ENCODE results near the gene ST3GAL2. TPM values are rescaled to one million over a fixed set of nuclear protein-coding genes. Genes with fewer than 3 reads are reported as not detected.

ST3GAL2 gene
- total RNA-seq, 1 experiment from 2014 or later, result 45.9 TPM

GRCh38 chr16:70392606-70393005 is 46.3 kb downstream of the ST3GAL2 start:
- no peak overlapping the region for H2AFZ ChIP-seq (ENCODE audit: low read length)
- H3K36me3 Mint-ChIP-seq (ENCODE audit: insufficient read depth in 1 of 3, low read depth in 3 of 3), result peaks cover 15 to 43% (median 35%) of the 10 kb centered on the region in 3 experiments; a peak in 6 of 7 replicates
- no peak overlapping the region for H4K8ac ChIP-seq (replicated peaks; ENCODE audit: insufficient read length, low read depth, low read length)
- no peak overlapping the region for H2BK120ac ChIP-seq (ENCODE audit: low read depth, low read length, poor library complexity, severe bottlenecking)
- H2BK15ac ChIP-seq (ENCODE audit: low read depth, low read length), result no peak overlapping the region
- no peaks in the 10 kb centered on the region for H3K4me1 ChIP-seq (ENCODE audit: insufficient read depth, low read length)
- no peak overlapping the region for H2BK12ac ChIP-seq (ENCODE audit: insufficient read length, low read depth, low read length)
- no CpG with 5 or more reads among the region's 4 CpGs for WGBS (ENCODE audit: extremely low coverage, insufficient read length, low lambda C conversion rate)
- peak overlapping the region in 1 of 3 experiments; percentile 57; a peak in 2 of 7 replicates for H3K27ac Mint-ChIP-seq
- no peak overlapping the region for H3K9ac ChIP-seq (ENCODE audit: extremely low read depth, insufficient read length, low read length)
- no peak overlapping the region for H4K5ac ChIP-seq (ENCODE audit: insufficient read length, low read depth, low read length)
- no peaks in the 10 kb centered on the region for H3K9me3 Mint-ChIP-seq
- H3K4me3 Mint-ChIP-seq, result no peak overlapping the region
- no peak overlapping the region for H3K4me2 ChIP-seq (ENCODE audit: insufficient read depth, insufficient read length, low read length)
- H3T11ph ChIP-seq (ENCODE audit: low read length), result no peak overlapping the region
- H2BK20ac ChIP-seq (ENCODE audit: low read depth, low read length, poor library complexity, severe bottlenecking), result no peak overlapping the region
- TF ChIP-seq, protein P1, sequence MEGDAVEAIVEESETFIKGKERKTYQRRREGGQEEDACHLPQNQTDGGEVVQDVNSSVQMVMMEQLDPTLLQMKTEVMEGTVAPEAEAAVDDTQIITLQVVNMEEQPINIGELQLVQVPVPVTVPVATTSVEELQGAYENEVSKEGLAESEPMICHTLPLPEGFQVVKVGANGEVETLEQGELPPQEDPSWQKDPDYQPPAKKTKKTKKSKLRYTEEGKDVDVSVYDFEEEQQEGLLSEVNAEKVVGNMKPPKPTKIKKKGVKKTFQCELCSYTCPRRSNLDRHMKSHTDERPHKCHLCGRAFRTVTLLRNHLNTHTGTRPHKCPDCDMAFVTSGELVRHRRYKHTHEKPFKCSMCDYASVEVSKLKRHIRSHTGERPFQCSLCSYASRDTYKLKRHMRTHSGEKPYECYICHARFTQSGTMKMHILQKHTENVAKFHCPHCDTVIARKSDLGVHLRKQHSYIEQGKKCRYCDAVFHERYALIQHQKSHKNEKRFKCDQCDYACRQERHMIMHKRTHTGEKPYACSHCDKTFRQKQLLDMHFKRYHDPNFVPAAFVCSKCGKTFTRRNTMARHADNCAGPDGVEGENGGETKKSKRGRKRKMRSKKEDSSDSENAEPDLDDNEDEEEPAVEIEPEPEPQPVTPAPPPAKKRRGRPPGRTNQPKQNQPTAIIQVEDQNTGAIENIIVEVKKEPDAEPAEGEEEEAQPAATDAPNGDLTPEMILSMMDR (conservative IDR thresholded peaks at IDR 0.05), result no peak
- peaks cover 0 to 2% of the 10 kb centered on the region in 2 experiments; a peak in 1 of 4 replicates for H3K4me1 Mint-ChIP-seq
- no peak overlapping the region for H3K27ac ChIP-seq (ENCODE audit: insufficient read length, low read depth, low read length)
- H3K27me3 ChIP-seq (ENCODE audit: insufficient read depth, low read length), result no peaks in the 10 kb centered on the region
- H3K14ac ChIP-seq (ENCODE audit: insufficient read depth, low read length), result no peak overlapping the region
- DNase-seq, result no peak
- no peaks in the 10 kb centered on the region for H4K20me1 ChIP-seq (ENCODE audit: control insufficient read depth, insufficient read depth, insufficient read length)
- no peak overlapping the region for H3K18ac ChIP-seq (ENCODE audit: insufficient read length, low read depth, low read length)
- no peak overlapping the region for H2BK5ac ChIP-seq (ENCODE audit: insufficient read length, low read length)
- H3K27me3 Mint-ChIP-seq (ENCODE audit: low read depth), result no peaks in the 10 kb centered on the region
- no peaks in the 10 kb centered on the region for H3K9me3 ChIP-seq (ENCODE audit: control insufficient read depth, low read depth, low read length)
- no peak overlapping the region for H3K56ac ChIP-seq (ENCODE audit: insufficient read length, low read depth, low read length)
- no peaks in the 10 kb centered on the region for H3K23me2 ChIP-seq (ENCODE audit: insufficient read length, low read depth, low read length, poor library complexity, severe bottlenecking)
- H3K79me2 ChIP-seq (ENCODE audit: insufficient read depth, low read length), result no peaks in the 10 kb centered on the region
- no peak overlapping the region for H3K4ac ChIP-seq (ENCODE audit: low read depth, low read length)
- H4K91ac ChIP-seq (ENCODE audit: insufficient read length, low read depth, low read length), result no peak overlapping the region
- no peaks in the 10 kb centered on the region for H3K79me1 ChIP-seq (ENCODE audit: insufficient read depth, low read depth, low read length, poor library complexity, severe bottlenecking)
- H2AK5ac ChIP-seq (ENCODE audit: insufficient read length, low read length), result no peak overlapping the region
- H3K23ac ChIP-seq (ENCODE audit: insufficient read length, low read depth, low read length), result no peak overlapping the region
